Measurements from ENCODE around the gene TSPAN18.

TSPAN18 gene

GRCh38 chr11:44777209-44778194 lies 50.7 kb downstream of the TSPAN18 start:
- no peak for DNase-seq (ENCODE audit: low read depth in 2 of 2, low spot score in 1 of 2)

DNA sequence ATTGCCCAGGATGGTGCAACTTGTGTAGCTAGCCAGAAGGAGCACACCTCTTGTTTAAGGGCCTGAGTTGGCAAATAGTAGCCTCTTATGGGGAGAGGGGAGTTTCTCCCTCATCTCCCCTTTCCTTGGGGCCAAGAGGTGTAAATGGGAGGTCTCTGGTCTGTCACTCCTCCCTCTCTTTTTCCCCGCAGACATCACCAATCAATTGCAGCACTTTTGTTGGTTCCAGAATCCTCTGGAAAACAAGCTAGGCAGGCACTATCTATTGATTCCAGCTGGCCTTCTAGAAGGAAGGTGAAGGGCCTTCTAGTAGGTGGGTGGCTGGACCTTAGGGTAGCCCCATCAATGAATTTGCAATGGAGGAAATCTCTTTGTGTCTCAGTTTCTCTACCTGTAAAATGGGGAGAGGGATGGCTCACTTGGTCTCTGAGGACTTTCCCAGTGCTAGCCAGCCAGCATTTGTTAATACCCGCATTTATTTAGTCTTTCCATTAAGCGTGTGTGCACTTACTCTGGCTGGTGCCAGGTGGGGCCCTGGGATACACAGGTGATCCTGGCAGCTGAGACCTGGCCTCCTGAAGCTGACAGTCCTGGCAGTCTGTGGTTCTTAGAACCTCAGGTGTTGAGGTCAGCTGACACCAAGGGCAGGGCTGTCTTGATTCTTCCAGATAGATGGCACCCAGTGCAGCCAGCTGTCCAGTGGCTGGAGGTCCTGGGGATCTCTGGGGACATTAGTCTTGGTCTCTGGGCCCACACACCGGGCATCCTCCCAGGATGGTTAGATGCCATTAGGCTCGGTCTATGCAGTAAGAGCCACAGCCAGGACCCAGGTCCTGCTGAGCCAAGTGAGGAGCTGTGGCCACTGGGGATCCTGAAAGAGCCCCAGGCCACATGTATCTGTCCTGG lies 51.7 kb downstream of the TSPAN18 start:
- DNase-seq (ENCODE audit: low read depth in 2 of 2, low spot score in 1 of 2): no peak

GRCh38 chr11:44779736-44780520 lies 53.2 kb downstream of the TSPAN18 start:
- DNase-seq (ENCODE audit: low read depth in 2 of 2, low spot score in 1 of 2): no peak

GRCh38 chr11:44780940-44781631 lies 54.3 kb downstream of the TSPAN18 start:
- DNase-seq (ENCODE audit: low read depth in 2 of 2, low spot score in 1 of 2): no peak

DNA sequence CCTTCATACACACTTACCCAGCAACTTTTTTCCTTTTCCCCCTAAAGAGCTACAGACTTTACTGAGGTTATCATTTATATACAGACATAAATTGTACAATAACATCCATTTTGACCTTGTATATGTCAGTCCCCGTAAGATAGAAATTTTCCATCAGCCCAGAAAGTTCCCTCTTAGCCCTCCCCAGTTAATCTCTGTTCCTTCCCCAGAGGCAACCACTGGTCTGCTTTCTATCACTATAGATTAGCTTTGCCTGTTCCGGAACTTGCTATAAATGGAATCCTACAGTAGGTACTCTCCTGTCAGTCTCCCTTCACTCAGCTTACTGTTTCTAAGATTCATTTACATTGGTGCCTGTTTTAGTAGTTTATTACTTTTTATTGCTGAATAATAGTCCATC lies 54.9 kb downstream of the TSPAN18 start:
- DNase-seq (ENCODE audit: low read depth in 2 of 2, low spot score in 1 of 2): no peak

DNA sequence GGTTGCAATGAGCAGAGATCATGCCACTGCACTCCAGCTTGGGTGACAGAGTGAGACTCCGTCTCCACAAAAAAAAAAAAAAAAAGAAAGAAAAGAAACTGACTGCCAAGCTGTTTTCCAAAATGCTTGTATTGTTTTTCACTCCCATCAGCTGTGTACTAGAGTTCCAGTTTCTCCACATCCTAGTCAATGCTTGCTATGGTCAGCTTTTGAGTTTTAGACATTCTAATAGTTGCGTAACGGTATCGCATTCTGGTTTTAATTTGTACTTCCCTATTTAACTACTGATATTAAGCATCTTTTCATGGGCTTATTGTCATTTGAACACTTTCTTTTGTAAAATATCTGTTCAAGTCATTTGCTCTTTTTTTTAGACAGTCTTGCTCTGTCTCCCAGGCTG lies 55.7 kb downstream of the TSPAN18 start:
- no peak for DNase-seq (ENCODE audit: low read depth in 2 of 2, low spot score in 1 of 2)

- no peak for DNase-seq (ENCODE audit: low read depth in 2 of 2, low spot score in 1 of 2)
Measured at GRCh38 chr11:44784436-44784760, 57.6 kb downstream of the TSPAN18 start.

GRCh38 chr11:44784851-44785250 lies 58.1 kb downstream of the TSPAN18 start:
- no peak for DNase-seq (ENCODE audit: low read depth in 2 of 2, low spot score in 1 of 2)

- no peak for DNase-seq (ENCODE audit: low read depth in 2 of 2, low spot score in 1 of 2)
Measured at GRCh38 chr11:44785856-44786607, 59.3 kb downstream of the TSPAN18 start.

- DNase-seq (ENCODE audit: low read depth in 2 of 2, low spot score in 1 of 2): no peak
Measured at GRCh38 chr11:44787070-44787469, 60.3 kb downstream of the TSPAN18 start.

GRCh38 chr11:44787981-44788380 lies 61.2 kb downstream of the TSPAN18 start:
- no peak for DNase-seq (ENCODE audit: low read depth in 2 of 2, low spot score in 1 of 2)

DNA sequence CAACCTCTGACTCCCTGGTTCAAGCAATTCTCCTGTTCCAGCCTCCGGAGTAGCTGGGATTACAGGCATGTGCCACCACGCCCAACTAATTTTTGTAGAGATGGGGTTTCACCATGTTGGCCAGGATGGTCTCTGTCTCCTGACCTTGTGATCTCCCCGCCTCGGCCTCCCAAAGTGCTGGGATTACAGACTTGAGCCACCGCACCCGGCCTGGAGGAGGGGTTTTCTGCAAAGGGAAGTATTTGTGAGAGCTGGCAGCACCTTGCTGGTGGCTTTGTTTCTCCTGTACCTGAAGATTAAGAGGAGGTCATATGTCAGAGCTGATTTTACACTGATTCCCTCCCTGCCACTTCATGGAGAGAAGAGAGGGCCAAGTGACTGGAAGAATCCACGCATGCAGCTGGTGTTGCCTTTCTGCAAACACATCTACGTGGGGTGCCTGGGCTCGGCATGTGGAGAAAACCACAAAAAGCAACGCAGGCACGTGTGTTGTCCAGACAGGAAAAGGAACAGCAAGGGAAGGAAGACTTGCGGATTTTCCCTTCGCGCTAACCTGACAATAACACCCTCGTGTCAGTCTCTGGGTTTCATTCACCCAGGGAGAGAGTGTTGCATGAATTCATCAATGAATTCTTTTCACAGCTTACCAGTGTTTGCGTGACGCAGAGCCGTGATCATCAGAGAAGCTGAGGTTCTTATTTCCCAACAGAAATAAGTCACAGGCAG lies 61.9 kb downstream of the TSPAN18 start:
- DNase-seq (ENCODE audit: low read depth in 2 of 2, low spot score in 1 of 2): no peak

GRCh38 chr11:44789496-44789895 lies 62.7 kb downstream of the TSPAN18 start:
- no peak for DNase-seq (ENCODE audit: low read depth in 2 of 2, low spot score in 1 of 2)

DNA sequence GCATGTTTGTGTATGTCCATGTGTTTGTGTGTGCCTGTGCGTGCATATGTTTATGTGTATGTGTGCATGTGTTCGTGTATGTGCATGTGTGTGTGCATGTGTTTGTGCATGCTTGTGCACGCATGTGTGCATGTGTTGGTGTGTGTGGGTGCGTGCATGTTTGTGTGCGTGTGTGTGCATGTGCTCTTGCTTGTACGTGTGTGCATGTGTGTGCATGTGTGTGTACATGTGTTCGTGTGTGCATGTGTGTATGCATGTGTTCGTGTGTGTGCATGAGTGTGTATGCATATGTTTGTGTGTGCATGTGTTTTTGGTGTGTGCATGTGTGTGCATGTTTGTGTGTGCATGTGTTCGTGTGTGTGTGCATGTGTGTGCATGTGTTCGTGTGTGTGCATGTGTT lies 63.4 kb downstream of the TSPAN18 start:
- DNase-seq (ENCODE audit: low read depth in 2 of 2, low spot score in 1 of 2): no peak

GRCh38 chr11:44791316-44791925 lies 64.7 kb downstream of the TSPAN18 start:
- no peak for DNase-seq (ENCODE audit: low read depth in 2 of 2, low spot score in 1 of 2)

GRCh38 chr11:44792171-44792570 lies 65.4 kb downstream of the TSPAN18 start:
- no peak for DNase-seq (ENCODE audit: low read depth in 2 of 2, low spot score in 1 of 2)

- DNase-seq (ENCODE audit: low read depth in 2 of 2, low spot score in 1 of 2): no peak
Measured at GRCh38 chr11:44793350-44794090, 66.8 kb downstream of the TSPAN18 start.

Measured in stimulated activated CD8-positive, alpha-beta memory T cell treated with anti-CD3 and anti-CD28 coated beads, Interleukin-4, amount 100 ng/mL, for 4 hours (primary cell).